GM18499 (cell line): ENCODE measurements around the gene SLC7A1.
A peak's percentile ranks its signal among the peaks of the same experiment; 100 is the strongest.
"Not testable (repeated sequence)": the region's sequence is repeated elsewhere in the genome, so short reads cannot be mapped to it uniquely, and the experiment has no call there.

Experiments
- ATAC-seq: cut with Tn5 transposase; IDR thresholded peaks from one replicate; pipeline ENCODE4 v1.9.1; 2021; ENCODE audit warnings: moderate number of reproducible peaks; ENCODE audit not compliant: insufficient read depth, unreplicated experiment

Gene SLC7A1

GRCh38 chr13:29595380-29596063 lies at the start of gene SLC7A1:
Gene SLC7A1 (minus strand): TSS chr13:29595688. CDS start chr13:29536188, 59,500 bp downstream.
- ATAC-seq: peak; percentile 74

DNA sequence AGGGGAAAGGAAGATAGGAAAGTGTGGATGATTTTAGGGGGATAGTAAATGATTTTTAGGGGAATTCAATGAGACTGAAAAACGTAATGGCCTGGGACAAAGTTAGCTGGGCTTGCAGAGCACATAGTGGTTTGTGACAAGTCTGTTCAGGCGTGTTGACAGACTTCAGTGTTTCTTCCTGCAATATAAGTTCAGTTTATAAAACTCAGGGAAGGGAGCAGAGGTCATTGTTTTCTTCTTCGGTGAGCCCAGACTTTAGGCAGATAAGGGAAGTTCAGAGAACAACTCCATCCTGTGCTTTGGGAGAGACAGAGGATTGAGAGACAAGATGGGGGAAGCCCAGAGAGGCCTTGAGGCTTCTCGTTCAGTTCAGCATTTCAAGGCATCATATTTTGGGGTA lies 45.2 kb upstream of the SLC7A1 start:
- no peak for ATAC-seq

DNA sequence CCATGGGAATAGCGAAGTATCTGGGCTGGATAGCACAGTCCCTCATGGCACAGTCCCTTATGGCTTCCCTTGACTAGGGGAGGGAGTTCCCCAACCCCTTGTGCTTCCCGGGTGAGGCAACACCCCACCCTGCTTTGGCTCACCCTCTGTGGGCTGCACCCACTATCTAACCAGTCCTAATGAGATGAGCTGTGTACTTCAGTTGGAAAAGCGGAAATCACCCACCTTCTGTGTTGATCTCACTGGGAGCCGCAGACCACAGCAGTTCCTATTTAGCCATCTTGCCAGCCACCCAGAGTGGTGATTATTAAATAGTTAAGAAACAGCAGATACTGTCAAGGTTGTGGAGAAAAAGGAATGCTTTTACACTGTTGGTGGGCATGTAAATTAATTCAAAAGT lies 41.3 kb upstream of the SLC7A1 start:
- not testable (repeated sequence) for ATAC-seq

- ATAC-seq: no peak
These were observed 29.5 kb upstream of the SLC7A1 start for GRCh38 chr13:29624997-29625396.

- ATAC-seq: no peak
These were observed 26.4 kb upstream of the SLC7A1 start for GRCh38 chr13:29621841-29622240.

GRCh38 chr13:29621051-29621800 lies 25.7 kb upstream of the SLC7A1 start:
- ATAC-seq: no peak

GRCh38 chr13:29619995-29620394 lies 24.5 kb upstream of the SLC7A1 start:
- ATAC-seq: no peak

DNA sequence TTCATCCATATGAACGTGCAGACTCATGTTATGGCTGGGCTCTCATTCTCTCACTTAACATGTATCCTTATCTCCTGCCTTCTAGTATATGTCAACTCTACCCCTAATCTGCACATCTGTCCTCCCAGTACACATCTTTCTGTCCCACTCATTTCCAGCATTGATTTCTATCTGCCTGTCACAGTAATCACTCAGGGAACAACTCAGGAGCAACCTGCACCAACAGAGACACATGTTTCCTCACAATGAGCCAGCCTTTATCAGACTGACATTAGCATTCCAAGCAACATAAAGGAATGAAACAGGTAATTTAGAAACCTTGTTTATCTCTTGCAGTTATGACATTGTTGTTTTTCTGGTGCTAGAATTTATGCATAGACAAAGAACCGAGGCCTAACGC lies 17.6 kb upstream of the SLC7A1 start:
- ATAC-seq: no peak

GRCh38 chr13:29607465-29607864 lies 12.0 kb upstream of the SLC7A1 start:
- ATAC-seq: no peak

DNA sequence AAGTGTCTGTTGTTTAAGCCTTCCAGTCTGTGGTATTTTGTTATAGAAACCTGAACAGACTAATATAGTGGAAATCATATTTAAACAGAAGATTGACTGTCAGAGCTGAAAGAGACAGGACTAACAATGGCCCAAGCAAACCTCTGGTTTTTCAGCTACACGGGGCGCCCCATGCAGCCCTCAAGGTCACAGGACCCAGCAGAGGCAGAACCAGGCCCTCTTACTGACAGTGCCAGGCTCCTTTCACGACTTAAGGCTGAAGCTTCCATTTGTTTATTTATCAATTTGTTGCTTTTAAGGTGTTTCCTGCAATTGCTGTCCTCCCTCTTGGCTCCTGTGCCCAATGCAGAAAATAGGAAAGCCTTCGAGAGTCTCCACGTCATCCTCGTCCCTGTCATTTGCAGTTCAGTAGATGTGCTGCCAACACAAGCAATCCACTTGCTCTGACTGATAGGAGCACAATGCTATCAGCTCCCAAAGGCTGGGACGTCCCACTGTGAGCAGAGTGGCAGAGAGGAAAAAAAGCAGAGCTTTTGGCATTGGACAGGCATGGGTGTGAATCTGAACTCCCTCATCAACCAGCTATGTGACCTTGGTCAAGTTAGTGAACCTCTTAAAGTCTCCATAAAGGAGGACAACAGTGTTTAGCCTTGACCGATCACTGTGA lies 10.5 kb upstream of the SLC7A1 start:
- no peak for ATAC-seq

DNA sequence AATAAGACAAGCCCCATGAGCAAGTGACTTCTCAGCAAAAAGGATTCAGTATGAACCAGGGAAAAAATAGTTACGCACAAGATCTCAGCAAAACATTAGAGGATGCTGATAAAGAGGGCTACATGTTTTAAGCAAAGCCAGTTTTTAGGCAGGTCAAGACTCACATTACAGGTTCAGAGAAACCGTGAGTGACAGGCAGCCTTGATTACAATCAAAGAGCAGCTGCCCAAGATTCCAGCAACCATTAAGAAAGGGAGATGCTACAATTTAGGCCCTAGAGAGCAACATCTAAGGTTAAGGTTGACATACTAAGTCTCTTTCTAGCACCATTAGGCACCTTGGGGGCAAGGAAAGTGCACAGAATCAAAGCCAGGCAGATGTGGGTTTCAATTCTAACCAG lies 2.8 kb upstream of the SLC7A1 start:
- ATAC-seq: no peak

DNA sequence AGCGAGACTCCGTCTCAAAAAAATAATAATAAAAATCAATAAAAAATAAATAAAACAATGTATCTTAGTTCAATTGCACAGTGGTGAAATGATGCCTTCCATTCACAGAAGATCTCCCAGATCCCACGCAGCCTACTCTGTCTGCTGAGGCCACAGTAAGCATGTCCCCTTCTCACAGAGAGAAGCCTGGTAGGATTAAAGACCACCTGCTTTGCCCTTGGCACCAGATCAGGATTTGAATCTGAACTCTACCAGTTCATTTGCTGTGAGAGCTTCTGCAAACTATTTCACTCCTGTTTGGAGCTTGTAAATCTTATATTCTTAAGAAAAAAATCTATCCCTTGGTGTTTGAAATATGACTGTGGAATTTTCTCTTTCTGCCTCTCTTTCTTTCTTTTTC lies 2.2 kb upstream of the SLC7A1 start:
- ATAC-seq: no peak

DNA sequence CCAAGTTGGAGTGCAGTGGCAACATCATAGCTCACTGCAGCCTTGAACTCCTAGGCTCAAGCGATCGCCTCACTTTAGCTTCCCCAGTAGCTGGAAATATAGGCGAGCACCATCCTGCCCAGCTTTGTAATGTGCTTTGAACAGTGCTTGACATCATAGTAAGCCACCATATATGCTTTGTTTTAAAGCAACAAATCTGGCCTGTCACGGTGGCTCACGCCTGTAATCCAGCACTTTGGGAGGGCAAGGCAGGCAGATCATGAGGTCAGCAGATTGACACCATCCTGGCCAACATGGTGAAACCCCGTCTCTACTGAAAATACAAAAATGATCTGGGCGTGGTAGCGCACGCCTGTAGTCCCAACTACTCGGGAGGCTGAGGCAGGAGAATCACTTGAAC lies 1.8 kb upstream of the SLC7A1 start:
- no peak for ATAC-seq

GRCh38 chr13:29596064-29596418 lies 553 bp upstream of the SLC7A1 start:
- no peak for ATAC-seq

GRCh38 chr13:29594710-29595379 lies 643 bp downstream of the SLC7A1 start:
- ATAC-seq: peak; percentile 19

DNA sequence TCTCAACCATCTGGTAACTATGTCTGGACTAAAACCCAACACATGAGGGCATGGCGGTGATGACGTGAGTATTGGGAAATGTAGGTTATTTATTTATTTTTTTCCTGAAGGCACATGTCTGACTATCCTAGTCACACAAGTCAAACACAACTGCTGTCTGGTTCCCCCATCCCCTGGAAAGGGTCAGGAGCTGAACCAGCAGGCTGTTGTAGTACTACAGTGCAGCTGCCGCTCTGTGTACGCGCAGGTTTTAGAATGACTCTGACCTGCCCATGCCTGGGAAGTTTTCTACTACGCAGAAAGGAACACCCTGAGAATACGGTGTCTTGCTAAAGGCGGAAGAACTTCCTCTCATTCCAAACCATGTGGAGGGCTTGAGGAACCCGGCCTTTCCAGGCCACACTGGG lies 1.2 kb downstream of the SLC7A1 start:
- peak; percentile 23 for ATAC-seq

DNA sequence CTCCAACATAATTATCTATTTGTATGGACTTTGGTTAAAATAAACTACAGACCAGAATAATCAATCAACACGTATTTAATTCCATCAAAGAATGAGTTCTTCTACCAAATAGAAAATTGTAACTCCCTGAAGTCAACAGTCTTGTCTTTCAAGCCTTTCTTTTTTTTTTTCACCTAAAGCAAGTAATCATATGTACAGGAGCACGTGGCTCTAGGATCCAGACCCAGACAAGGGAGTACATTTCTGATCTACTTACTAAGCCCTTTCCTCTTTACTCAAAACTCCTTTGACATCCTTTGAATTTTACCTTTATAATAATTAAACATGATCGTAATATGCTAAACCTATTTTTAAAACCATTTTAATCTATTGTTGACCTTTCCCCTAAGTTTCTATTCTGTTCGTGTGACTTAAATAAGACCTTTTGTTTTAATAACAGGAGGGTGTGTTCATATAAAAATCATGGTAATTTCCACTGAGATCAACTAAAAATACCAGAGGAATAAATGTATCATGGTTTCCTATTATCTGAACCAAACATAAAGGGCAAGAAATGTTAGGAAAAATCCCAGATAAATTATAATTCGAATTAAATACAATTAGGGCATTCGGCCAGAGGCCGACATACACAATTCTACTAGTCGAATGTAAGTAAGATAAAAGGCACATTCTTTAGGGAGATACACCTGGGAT lies 1.7 kb downstream of the SLC7A1 start:
- no peak for ATAC-seq

DNA sequence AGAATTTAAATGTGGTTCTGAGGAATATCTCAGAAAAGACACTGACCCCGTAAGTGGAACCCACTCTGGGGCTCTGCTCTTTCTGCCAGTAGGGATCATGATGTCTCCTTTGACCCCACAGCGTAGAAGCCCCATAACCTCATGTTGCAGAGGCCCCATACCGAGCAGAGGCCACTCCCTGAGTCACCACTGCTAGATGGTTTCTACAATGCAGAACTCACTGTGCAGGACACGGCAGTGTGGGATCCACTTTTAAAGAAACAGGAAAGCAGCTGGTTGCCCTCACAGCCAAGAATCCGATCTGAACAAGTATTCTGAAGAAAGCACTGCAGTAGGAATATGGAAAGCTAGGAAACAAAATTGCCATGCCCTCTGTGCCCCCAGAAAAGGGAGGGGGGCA lies 4.2 kb downstream of the SLC7A1 start:
- ATAC-seq: no peak

GRCh38 chr13:29589967-29590366 lies 5.5 kb downstream of the SLC7A1 start:
- ATAC-seq: no peak

DNA sequence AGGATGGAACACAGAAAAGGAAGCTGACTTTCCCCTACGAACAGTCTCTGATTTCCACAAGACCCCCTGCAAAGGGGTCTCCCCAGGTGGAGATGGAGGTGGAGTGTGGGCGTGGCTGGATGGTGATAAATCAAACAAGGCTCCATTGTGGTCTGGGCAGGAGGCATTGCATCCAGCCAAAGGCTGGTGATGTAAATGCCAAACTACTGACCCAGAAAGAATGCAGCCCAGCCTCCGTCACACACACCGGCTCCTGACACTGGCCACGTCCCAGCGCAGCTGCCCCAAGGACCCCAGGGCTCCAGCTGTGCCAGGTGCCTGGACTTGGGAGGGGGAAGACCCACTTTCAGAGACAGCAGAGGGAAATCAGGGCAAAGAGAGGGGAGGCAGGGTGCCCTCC lies 6.3 kb downstream of the SLC7A1 start:
- ATAC-seq: no peak
